Measurements from ENCODE around the gene CLDN9.

Gene CLDN9

DNA sequence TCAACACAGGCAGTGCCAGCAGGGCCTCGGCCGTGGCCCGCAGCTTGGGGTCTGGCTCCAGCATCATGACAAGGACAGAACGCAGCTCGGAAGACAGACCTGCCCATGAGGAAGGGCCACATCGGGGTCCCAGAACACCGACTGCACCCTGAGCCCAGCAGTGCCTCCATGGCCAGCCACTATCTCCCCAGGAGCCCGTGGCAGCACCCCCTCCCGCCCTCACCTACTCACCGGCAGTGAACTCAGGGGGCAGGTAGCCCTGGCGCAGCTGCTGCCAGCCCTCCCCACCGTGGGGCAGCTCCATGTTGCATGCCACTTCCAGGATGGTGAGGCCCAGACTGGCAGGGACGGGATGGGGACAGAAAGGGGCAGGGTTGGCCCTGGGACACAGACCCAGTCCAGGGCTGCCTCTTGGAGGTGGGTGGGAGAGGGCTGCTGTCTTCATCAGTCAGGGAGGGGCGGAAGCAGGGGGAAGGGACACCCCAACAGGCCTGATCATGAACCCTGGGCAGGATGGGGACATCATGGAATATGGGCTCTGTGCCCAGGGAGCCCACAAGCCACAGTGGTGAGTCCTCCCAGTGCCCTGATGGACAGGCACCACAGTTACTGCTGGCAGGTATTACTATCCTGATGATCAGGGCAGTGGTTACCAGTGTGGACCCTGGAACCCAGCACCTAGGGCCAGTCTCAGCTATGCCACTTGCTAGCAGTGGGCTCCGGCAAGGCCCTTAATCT lies 38.2 kb upstream of the CLDN9 start:
- DNase-seq (ENCODE audit: low read depth) = no peak

DNA sequence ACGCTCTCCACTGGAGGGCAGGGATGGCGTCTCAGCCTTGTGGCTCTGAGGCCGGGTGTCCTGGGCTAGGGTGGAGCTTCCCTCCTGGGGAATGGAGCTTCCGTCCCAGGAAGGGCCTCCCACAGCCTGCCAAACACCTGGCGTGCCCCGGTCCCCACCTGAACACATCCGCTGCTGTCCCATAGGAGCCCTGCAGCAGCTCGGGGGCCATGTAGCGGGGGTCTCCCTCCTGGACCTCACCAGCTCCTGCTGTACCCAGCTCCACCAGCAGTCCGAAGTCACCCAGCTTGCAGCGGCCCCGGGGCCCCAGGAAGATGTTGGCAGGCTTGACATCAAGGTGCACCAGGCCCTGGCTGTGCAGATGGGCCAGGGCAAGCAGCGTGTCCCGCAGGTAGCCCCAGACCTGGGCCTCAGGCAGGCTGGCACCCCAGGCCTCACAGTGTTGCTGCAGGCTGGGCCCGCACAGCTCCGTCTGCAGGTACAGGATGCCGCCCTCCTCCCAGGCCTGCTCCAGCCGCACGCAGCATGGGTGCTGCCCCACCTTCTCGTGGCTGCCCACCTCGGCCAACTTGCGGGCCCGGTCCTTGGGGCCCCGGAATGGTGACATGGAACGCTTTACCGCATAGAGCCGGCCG lies 37.4 kb upstream of the CLDN9 start:
- DNase-seq (ENCODE audit: low read depth) = no peak

DNA sequence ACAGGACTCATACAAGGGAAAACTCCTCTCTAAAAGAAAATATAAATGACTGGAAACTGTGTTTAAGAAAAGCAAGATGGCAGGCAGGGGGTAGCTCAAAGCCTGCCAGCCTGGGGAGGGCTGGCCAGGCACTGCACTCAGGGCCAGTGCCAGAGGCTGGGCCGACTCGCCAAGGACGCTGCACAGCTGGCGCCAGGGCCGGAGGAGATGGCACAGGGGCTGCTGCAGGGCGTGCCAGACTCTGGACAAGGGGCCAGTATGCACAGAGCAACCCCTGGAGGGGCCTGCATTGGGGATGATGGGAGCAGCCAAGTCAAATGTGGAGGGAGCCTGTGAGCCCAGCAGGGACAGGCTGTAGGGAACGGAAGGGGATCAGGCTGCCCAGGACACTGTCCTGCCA lies 36.5 kb upstream of the CLDN9 start:
- DNase-seq (ENCODE audit: low read depth) = no peak

DNA sequence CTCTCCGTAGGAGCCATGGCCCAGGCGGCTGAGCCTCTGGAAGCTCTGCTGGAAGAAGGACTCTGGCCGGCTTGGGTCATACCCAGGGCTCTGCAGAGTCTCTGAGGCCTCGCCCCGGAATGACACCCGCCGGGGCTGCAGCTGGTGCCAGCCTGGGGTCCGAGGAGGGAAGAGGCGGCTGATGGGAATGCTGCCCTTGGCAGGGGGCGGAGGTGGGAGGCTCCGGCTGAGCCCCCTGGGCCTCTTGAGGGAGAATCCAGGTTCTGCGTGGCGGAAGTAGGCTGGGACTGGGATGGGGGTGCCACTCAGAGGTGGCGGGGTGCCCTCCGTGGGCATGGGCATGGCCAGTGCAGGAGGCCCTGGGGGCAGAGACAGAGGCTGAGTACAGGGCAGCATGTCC lies 36.0 kb upstream of the CLDN9 start:
- DNase-seq (ENCODE audit: low read depth) = no peak

DNA sequence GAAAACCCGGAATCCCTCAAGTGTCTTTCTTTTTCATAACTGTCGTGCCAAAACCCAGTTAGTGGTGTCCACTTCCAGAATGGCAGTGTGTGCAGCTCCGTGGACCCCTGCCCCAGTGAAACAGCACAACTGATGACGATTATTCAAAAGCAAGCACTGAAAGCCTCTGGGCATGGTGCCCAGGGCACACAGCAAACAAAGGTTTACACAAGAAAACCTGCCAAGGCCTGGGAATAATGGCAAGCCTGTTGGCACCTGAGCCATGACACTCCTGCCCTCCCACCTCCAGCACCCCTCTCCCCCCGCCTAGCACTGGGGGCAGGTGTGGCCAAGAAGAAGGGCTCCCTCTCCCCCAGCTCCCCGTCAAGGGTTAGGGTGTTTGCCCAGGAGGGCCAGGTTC lies 35.3 kb upstream of the CLDN9 start:
- no peak for DNase-seq (ENCODE audit: low read depth)

DNA sequence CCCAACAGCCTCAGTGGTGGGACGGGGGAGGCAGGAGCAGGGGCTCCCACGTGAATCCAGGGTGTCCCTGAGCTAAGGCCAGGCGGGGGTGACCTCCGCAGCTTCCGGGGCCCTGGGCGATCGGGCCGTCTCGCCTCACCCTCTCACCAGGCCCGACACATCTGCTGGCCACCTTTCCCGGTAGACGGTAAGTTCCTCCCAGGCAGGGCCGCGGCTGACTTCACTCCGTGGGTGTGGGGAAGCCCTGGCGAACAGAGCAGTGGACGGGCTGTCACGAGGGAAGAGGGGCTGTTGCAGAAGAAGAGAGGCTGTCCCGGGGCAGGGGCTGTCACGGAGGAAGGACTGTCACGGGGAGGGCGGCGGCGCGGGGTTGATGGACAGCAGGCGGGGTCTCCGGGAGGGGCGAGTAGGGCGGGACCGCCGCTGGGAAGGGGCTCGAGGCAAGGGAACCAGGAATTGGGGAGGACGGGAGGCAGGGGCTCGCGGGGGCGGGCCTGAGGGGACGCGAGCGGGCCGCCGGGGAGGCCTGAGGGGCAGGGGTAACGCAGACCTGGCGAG lies 33.0 kb upstream of the CLDN9 start:
- no peak for DNase-seq (ENCODE audit: low read depth)

DNA sequence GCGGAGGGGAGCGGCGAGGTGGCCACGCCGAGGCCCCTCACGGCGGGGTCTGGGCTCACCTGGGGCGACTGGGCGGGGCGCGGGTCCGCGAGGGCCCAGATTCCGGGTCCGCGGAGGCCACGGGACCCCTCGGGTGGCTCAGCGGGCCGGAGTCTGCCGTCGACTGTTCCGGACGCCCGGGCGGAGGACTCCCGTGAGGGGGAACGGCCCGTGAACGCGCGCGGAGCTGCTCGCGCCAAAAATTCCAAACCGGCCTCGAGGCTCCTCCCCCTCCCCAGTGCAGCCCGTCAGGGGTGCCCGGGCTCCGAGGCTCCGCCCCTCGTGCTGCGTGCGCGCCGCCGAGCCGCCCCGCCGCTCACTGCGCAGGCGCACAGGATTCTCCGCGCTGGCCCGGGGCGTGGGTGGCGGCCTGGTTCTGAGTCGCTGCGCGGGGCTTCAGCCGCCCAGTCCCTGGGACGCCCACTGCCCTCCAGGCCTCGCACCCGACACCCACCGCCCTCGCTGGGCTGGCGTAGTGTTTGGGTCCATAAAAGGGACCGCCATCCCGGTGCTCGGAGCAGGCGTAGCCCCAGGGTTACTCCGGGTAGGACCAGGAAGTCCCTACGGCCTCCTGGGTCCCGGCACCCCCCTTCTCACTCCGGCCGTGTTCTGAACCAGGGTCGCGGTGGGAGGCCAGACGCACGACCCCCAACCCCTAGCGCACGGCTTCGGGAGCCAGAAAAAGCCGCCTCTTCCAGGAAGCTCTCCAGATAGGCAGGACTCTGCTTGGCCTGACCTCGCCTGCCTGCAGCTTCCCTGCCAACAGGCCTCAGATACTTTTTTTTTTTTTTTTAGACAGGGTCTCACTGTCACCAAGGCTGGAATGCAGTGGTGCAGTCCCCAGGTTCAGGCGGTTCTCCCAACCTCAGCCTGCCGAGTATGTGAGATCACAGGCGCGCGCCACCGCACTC lies 32.2 kb upstream of the CLDN9 start, which contains the start of gene PKMYT1:
PKMYT1 (minus strand) TSS at position 220 of the 950 bp plus-strand sequence. CDS start 789 bp downstream, outside the sequence.
- DNase-seq (ENCODE audit: low read depth) = peak; percentile 95

DNA sequence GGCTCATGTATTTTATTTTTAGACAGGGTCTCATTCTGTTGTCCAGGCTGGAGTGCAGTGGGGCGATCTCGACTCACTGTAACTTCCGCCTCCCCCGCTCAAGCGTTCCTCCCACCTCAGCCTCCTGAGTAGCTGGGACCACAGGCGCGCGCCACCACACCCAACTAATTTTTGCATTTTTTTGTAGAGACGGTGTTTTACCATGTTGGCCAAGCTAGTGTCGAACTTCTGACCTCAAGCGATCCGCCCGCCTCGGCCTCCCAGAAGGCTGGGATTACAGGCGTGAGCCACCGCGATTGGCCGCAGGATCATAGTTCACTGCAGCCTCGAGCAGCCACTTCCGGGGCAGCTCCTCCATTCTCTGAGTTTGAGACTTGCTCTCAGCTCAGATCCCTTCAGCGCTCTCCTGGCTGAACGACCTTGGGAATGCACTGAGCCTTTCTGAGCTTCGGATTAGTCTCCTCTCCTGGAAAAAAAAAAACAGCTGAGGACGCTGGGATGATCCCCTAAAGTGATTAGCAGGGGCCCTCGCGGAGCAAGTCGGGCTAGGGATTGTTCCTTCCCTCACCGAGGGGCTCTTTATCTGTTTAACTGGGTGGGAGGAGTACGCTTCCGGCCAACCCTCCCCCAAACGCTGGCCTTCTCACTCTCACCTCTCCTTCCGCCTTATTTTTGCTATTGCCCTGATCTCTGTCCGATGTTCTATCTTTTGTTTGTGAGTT lies 31.4 kb upstream of the CLDN9 start:
- no peak for DNase-seq (ENCODE audit: low read depth)

DNA sequence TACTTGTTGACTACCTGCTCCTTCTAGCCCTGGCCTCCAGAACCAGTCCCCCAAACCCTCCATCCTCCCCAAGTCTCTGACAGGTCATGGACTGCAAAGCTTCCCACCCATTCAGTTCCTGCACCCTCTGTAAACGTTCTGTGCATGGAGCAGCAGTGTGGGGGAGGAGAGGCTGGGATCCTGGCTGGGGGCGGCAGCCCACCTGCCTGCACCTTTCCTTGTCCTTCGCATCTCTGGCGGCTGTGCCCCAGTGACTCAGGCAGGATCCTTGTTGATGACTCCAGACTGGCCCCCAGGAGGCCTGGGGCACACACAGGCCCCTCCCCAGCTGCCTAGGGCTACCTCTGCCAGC lies 30.8 kb upstream of the CLDN9 start:
- no peak for DNase-seq (ENCODE audit: low read depth)

DNA sequence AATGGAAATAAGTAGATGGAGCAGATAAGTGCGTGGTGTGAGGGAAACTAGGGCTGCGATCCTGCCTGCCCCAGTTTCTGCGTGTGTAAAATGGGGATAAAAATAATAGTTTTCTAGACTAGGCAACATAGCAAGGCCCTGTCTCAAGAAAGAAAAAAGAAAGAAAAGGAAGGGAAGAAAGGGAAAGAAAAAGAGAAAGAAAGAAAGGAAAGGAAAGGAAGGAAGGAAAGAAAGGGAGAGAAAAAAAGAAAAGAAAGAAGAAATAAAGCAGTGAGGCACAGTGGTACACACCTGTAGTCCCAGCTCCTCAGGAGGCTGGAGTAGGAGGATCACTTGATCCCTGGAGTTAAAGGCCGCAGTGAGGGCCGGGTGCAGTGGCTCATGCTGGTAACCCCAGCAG lies 30.3 kb upstream of the CLDN9 start:
- DNase-seq (ENCODE audit: low read depth) = no peak

DNA sequence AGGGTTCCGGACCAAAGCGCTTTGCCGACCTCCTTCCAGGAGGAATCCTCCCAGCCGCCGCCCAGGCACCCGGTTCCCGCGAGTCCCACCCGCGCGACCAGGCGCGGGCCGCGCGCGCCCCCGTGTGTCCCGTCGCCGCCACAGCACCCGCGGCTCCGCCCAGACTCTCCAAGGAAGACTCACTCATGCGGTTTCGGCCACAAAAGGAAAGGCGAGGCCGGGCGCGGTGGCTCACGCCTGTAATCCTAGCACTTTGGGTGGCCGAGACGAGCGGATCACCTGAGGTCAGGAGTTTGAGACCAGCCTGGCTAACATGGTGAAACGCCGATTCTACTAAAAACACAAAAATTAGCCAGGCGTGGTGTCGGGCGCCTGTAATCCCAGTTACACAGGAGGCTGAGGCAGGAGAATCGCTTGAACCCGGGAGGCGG lies 29.0 kb upstream of the CLDN9 start:
- DNase-seq (ENCODE audit: low read depth) = peak; percentile 65

DNA sequence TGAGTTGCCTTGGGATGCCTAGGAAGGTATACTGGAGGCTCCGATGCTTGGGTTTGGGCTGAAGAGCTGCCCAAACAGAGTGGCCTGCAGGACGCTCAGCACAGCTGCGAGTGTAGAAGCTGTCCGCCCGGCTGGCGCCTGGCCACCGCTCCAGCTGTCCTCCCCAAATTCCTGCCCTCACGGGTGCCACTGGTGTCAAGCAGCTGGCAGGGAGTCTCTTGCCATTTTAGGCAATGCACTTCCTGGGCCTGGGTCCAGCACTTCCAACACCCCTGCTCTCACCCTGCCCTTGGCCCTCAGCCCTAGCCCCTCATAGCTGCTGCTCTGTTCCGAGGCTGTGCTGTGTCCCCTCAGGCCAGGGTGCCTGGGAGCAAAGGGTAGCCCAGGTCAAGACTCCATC lies 27.3 kb upstream of the CLDN9 start:
- DNase-seq (ENCODE audit: low read depth) = no peak

DNA sequence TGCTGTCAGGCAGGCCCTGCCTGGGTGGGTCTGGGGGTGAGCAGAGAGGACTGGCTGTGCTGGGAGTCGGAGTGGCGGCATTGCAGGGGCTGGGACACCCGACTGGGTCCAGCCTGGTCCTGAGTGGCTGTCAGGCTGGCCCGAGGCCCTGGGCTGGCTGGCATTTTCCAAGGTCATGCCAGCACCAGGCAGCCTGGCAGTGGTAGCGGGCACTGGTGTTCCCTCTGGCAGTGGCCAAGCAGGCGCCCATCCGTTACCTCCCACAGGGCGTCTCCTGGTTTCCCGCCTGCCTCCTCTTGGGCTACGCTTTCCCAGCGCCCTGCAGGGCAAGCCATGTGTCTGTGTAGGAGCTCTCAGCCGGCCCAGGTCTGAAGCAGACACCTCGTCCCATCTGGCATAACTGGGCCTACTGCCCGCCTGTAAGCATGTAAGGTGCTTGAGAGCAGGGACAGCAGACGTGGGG lies 26.8 kb upstream of the CLDN9 start:
- no peak for DNase-seq (ENCODE audit: low read depth)

DNA sequence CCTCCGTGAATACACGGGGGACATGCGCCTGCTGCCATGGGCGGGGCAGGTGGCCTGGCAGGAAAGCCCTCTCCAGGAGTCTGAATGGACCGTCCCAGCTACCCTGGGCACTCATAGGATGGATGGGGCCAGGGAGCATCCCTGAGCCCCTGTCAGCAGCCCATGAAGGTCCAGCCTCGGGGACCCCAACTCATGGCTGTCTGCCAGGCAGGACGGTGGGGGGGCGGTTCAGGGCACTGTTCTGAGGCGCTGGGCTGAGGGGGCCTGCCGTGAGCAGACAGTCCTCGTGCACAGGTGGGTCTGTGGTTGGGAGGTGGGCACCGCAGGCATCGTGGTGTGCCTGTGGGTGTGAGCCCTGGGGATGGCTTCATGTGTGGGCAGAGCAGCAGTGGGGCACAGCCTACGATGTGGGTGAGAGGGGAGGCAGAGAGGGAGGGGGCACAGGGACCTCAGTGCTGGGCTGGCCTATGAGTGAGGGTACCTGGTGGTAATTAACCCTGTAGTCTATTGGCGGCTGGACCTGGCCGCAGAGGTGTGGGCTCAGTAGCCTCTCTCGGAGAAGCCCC lies 26.0 kb upstream of the CLDN9 start:
- DNase-seq (ENCODE audit: low read depth) = no peak

DNA sequence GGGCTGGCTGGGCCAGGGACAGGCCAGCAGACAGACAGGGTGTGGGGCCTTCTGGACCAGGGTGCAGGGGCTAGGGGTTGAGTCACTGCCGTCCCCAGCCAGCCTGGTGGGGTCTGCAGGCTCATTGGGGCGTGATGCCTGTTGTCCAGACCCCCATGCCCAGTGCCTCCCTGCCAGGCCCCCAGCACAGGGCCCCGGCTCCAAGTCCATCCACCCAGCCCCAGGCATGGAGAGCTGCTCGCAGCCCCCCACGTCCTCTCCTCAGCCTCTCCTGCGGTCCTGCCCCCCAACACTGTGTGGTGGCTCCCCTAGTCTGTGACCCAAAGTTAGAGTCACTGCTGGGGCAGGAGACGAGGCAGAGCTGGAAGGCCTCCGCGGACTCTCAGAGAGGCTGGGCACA lies 25.4 kb upstream of the CLDN9 start:
- no peak for DNase-seq (ENCODE audit: low read depth)

DNA sequence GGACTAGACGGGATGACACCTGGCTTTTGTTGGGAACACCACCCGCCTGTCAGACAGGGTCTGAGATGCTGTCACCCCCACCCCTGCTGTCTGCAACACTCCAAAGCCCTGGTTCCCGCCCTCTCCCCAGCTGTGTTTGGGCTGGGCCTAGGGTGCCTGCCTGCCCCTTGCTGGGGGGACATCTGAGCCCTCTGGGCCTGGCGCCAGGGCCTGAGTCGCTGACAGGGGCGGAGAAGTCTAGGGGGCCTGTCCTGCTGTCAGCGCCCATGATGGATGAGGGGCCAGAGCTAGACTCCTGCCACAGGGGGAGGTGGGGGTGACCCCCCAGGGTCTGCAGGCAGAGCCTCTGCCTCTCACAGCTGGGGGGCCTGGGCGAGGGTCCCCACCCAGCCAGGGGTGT lies 24.9 kb upstream of the CLDN9 start:
- DNase-seq (ENCODE audit: low read depth) = no peak

DNA sequence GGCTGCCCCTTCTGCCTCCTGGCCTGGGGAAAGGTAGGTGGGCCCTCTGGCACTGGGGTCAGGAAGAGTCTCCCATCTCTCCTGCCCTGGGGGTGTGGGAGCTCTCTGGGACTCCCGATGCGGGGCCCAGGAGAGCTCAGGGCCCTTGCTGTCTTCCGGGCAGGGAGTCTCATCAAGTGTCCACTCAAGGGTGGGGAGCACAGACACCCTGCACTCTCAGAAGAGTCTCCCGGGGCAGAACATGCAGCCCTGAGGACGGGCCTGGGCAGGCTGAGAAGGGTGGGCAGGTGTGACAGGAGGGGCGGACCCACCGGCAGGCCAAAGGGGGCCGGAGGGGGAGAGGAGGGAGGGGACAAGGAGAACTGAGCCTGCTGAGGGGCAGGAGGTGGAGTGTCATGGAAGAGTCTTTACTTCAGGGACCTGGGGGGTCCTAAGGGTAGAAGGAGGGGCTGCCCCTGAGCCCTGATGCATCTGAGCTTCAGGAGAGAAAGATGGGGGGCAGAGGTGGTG lies 24.1 kb upstream of the CLDN9 start:
- no peak for DNase-seq (ENCODE audit: low read depth)

DNA sequence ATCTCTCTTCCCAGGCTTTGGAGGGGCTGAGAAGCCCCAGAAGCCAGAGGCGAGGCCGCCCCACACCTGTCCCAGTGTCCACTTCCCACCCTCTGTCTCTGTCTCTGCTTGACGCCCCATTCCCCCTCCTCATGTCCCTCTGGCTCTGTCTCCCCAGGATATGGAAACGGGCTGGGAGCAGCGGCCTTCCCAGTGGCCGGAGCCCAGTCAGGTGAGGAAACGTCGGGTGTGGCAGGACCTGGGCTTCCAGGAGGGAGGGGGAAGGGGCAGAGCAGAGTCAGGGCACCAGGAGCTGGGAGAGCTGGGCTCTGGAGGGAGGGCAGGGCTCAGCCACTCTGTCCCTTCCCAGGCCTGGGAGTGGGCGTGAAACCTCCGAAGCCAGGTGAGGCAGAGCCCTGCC lies 21.8 kb upstream of the CLDN9 start:
- no peak for DNase-seq (ENCODE audit: low read depth)

DNA sequence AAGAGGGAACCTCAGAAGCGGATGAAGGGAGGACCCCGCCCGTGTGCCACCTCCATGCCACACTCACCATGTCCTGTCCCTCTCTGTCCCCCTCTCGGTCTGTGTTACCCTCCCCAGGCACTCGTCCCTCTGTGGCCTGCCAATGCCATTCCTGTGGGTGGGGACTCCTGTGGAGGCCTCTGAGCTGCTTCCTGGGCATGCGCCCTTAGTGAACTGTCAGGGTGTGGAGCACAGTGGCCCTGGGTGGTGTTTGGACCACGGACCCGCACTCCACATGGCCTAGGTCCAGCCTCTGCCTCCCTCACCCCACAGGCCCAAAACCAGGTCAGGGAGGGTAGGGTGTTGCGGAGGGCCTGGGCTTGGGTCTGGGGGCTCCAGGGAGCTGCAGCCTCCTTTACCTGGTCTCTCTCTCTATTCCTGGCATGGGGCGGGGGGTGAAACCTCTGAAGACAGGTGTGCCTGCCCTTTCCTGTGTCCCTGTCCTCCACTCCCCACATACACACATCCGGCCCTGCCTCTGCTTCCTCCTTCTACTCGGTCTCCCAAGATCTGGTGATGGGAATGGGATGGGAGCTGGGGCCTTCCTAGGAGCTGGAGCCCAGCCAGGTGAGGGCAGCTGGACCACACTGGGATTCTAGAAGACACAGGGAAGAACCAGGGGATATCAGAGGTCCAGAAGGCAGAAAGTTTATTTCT lies 21.0 kb upstream of the CLDN9 start:
- DNase-seq (ENCODE audit: low read depth) = no peak

DNA sequence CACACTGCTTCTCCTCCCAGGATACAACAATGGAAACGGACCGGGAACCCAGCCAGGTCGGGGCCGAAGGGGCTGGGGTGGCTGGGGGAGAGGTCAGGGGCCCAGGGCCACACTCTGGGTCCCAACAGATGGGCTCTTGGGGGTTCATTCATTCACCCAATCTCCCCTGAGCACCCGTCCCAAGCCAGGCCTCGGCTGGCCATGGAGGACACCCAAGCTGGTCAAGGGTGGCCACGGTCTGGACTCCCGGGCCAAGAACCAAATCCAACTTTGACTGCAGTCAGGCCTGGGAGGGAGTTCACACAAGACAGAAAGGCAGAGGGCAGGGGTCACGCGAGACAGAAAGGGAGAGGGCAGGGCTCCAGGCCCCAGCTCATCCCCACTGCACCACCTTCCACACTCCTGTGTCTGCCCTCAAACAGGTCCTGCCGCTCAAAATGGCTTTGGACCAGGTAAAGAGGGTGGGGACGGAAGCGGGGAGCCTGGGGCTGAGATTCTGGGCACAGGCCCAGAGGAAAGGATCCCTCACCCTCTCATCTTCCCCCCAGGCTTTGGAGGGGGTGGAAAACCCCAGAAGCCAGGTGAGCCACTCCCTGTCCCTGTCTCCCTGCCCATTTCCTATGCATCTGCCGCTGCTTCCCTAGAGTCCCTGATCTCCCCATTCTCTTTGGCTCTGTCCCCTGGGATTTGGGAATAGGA lies 20.2 kb upstream of the CLDN9 start:
- DNase-seq (ENCODE audit: low read depth) = no peak

Data from activated T-cell treated with anti-CD3 and anti-CD28 coated beads for 24 hours (primary cell).